ENCODE data around the gene SCPEP1.

DNA sequence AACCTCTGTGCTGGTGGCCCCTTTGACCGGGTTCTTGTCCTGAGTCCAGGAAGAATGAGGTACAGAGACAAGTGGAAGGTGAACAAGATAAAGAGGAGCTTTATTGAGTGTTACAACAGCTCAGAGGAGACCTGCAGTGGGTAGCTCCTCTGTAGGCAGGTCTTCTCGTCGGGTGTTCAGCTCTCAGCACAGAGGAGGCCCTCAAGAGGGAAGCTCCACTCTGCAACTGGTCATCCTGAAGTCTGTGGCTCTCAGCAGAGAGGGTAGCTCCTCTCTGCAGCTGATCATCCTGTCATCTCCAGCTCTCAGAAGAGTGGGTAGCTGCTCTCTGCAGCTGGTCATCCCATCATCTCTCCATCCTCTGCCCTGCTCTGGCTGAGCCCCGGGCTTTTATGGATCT, 39.7 kb downstream of the SCPEP1 start:
- TF ChIP-seq, protein P1, sequence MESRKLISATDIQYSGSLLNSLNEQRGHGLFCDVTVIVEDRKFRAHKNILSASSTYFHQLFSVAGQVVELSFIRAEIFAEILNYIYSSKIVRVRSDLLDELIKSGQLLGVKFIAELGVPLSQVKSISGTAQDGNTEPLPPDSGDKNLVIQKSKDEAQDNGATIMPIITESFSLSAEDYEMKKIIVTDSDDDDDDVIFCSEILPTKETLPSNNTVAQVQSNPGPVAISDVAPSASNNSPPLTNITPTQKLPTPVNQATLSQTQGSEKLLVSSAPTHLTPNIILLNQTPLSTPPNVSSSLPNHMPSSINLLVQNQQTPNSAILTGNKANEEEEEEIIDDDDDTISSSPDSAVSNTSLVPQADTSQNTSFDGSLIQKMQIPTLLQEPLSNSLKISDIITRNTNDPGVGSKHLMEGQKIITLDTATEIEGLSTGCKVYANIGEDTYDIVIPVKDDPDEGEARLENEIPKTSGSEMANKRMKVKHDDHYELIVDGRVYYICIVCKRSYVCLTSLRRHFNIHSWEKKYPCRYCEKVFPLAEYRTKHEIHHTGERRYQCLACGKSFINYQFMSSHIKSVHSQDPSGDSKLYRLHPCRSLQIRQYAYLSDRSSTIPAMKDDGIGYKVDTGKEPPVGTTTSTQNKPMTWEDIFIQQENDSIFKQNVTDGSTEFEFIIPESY (IDR thresholded peaks at IDR 0.05), result no peak
- no peak for TF ChIP-seq EP300 (IDR thresholded peaks at IDR 0.05; ENCODE audit: borderline replicate concordance in 1 of 2, control insufficient read depth in 1 of 2, low read depth in 2 of 2, low read length in 2 of 2)
- no peak for TF ChIP-seq POLR2A (IDR thresholded peaks at IDR 0.05; ENCODE audit: low read depth, low read length)
- TF ChIP-seq SREBF2 (IDR thresholded peaks at IDR 0.05; ENCODE audit: low read length), result no peak
- no peak for TF ChIP-seq POLR2AphosphoS5 (IDR thresholded peaks at IDR 0.05; ENCODE audit: low read length)
